Mesenchymal stem cell (in vitro differentiated cells and primary cell): ENCODE measurements around the gene S100A16.
A peak's percentile ranks its signal among the peaks of the same experiment; 100 is the strongest.
"Not testable (repeated sequence)": the region's sequence is repeated elsewhere in the genome, so short reads cannot be mapped to it uniquely, and the experiment has no call there.

Source experiments
- DNase-seq: peaks from one replicate; pipeline ENCODE4 v3.0.0-alpha.2; 2013
- H2AFZ ChIP-seq: one replicate; pipeline ENCODE4 v1.6.1; 2013; ENCODE audit warnings: low read depth, mild to moderate bottlenecking, control low read depth, inconsistent platforms, low read length, moderate library complexity
- H2AK5ac ChIP-seq: 2 replicates; pipeline ENCODE4 v1.6.1; 2013; ENCODE audit warnings: low read length, moderate library complexity, mild to moderate bottlenecking, inconsistent platforms; ENCODE audit not compliant: severe bottlenecking
- H2BK120ac ChIP-seq: one replicate; pipeline ENCODE4 v1.6.1; 2013; ENCODE audit warnings: low read depth, mild to moderate bottlenecking, inconsistent platforms, low read length, moderate library complexity
- H2BK12ac ChIP-seq, 2 experiments: one replicate each; pipeline ENCODE4 v1.6.1; 2013; ENCODE audit warnings: inconsistent platforms in 2 of 2, low read length in 2 of 2, mild to moderate bottlenecking in 2 of 2, moderate library complexity in 2 of 2, control low read depth in 1 of 2
- H2BK15ac ChIP-seq: one replicate; pipeline ENCODE4 v1.6.1; 2013; ENCODE audit warnings: mild to moderate bottlenecking, low read depth, inconsistent platforms; ENCODE audit not compliant: poor library complexity, severe bottlenecking
- H2BK5ac ChIP-seq: 2 replicates; pipeline ENCODE4 v1.6.1; 2013; ENCODE audit warnings: low read depth, mild to moderate bottlenecking, low read length, control low read depth, inconsistent platforms; ENCODE audit not compliant: poor library complexity, severe bottlenecking
- H3K14ac ChIP-seq, 2 experiments: one replicate each; pipeline ENCODE4 v1.6.1; 2013; ENCODE audit warnings: inconsistent platforms in 2 of 2, low read length in 2 of 2, control low read depth in 1 of 2, mild to moderate bottlenecking in 1 of 2, moderate library complexity in 1 of 2
- H3K18ac ChIP-seq, 2 experiments: one replicate each; pipeline ENCODE4 v1.6.1; 2013; ENCODE audit warnings: inconsistent platforms in 2 of 2, low read length in 2 of 2, control low read depth in 1 of 2, low read depth in 1 of 2, mild to moderate bottlenecking in 1 of 2
- H3K23ac ChIP-seq, 2 experiments: one replicate each; pipeline ENCODE4 v1.6.1; 2013; ENCODE audit warnings: inconsistent platforms in 2 of 2, low read length in 2 of 2, mild to moderate bottlenecking in 2 of 2, moderate library complexity in 2 of 2, control low read depth in 1 of 2
- H3K27ac ChIP-seq: 2 replicates; pipeline ENCODE4 v1.5.1; 2013; ENCODE audit warnings: mild to moderate bottlenecking, moderate library complexity, low read length, control low read depth, inconsistent platforms; ENCODE audit not compliant: poor library complexity, severe bottlenecking
- H3K27me3 ChIP-seq, 2 experiments: 2 replicates each; pipeline versions ENCODE4 v1.6.1 to v1.7.0; 2013; ENCODE audit warnings: low read length in 2 of 2, mild to moderate bottlenecking in 2 of 2, moderate library complexity in 2 of 2, control low read depth in 1 of 2, inconsistent platforms in 1 of 2; ENCODE audit not compliant: control insufficient read depth in 1 of 2, insufficient read depth in 1 of 2
- H3K36me3 ChIP-seq, 2 experiments: 2 replicates each; pipeline versions ENCODE4 v1.6.1 to v1.7.0; 2013; ENCODE audit warnings: low read length in 2 of 2, control low read depth in 1 of 2, inconsistent platforms in 1 of 2, low read depth in 1 of 2, mild to moderate bottlenecking in 1 of 2; ENCODE audit not compliant: insufficient read depth in 2 of 2, control insufficient read depth in 1 of 2
- H3K4ac ChIP-seq, 2 experiments: one replicate each; pipeline ENCODE4 v1.6.1; 2013; ENCODE audit warnings: inconsistent platforms in 2 of 2, low read length in 2 of 2, mild to moderate bottlenecking in 2 of 2, moderate library complexity in 2 of 2, control low read depth in 1 of 2, low read depth in 1 of 2
- H3K4me1 ChIP-seq: 2 replicates; pipeline ENCODE4 v1.6.1; 2013; ENCODE audit warnings: low read depth, low read length, control low read depth; ENCODE audit not compliant: control insufficient read depth, insufficient read depth
- H3K4me2 ChIP-seq: 2 replicates; pipeline ENCODE4 v1.6.1; 2013; ENCODE audit warnings: low read length, mild to moderate bottlenecking, inconsistent platforms; ENCODE audit not compliant: poor library complexity, severe bottlenecking
- H3K4me3 ChIP-seq, 2 experiments: 2 replicates each; pipeline versions ENCODE4 v1.5.1 to v1.7.0; 2013; ENCODE audit warnings: low read length in 2 of 2, mild to moderate bottlenecking in 2 of 2, control low read depth in 1 of 2, low read depth in 1 of 2; ENCODE audit not compliant: insufficient read depth in 1 of 2
- H3K79me1 ChIP-seq: replicated peaks from 2 replicates; pipeline ENCODE4 v1.6.1; 2013; ENCODE audit warnings: mild to moderate bottlenecking, control low read depth, low read length, inconsistent platforms; ENCODE audit not compliant: poor library complexity, severe bottlenecking
- H3K9ac ChIP-seq: 2 replicates; pipeline ENCODE4 v1.7.0; 2013; ENCODE audit warnings: mild to moderate bottlenecking, low read length, moderate library complexity
- H3K9me3 ChIP-seq: 2 replicates; pipeline ENCODE4 v1.7.0; 2013; ENCODE audit warnings: mild to moderate bottlenecking, low read length; ENCODE audit not compliant: control insufficient read depth
- H4K8ac ChIP-seq: one replicate; pipeline ENCODE4 v1.6.1; 2013; ENCODE audit warnings: inconsistent platforms, mild to moderate bottlenecking, low read length, moderate library complexity
- H4K91ac ChIP-seq: one replicate; pipeline ENCODE4 v1.6.1; 2013; ENCODE audit warnings: mild to moderate bottlenecking, low read length, inconsistent platforms
- WGBS: methylation state at CpG from one replicate; pipeline ENCODE4 v1.1.7; 2013; ENCODE audit warnings: mixed read lengths; 5-methylcytosine and 5-hydroxymethylcytosine counted together

The S100A16 gene

DNA sequence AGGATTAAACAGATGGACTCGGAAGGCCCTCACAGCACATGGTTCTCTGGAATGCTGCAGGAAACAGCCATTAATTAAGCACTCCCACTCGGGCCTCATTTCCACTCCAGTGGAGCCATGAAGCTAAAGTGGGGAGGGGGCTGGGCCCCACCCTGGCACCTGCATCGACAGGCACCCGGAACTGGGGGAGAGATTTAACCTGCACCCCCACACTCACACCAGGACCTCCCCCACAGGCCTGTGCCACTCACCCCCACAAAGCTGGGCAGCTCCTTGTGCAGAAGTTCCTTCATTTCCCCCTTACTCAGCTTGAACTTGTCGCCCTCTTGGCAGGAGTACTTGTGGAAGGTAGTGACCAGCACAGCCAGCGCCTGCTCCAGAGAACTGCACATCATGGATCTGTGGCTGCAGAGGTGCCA lies 49.4 kb downstream of the S100A16 start:
- H2BK5ac ChIP-seq: no peak overlapping the region
- no peak overlapping the region for H3K27ac ChIP-seq
- H2BK120ac ChIP-seq: no peak overlapping the region
- peaks cover 45% of the 10 kb centered on the region for H3K4me1 ChIP-seq
- no peak overlapping the region for H3K4me2 ChIP-seq
- H3K4ac ChIP-seq: peak overlapping the region in 1 of 2 experiments; percentile 74
- peak overlapping the region; percentile 37 for H4K91ac ChIP-seq
- H3K27me3 ChIP-seq: no peaks in the 10 kb centered on the region
- H2BK15ac ChIP-seq: no peak overlapping the region
- H2AFZ ChIP-seq: no peak overlapping the region
- no peak overlapping the region for H4K8ac ChIP-seq
- H3K23ac ChIP-seq: no peak overlapping the region
- peaks cover 11% of the 10 kb centered on the region for H3K79me1 ChIP-seq
- DNase-seq: no peak
- no peak overlapping the region for H3K4me3 ChIP-seq
- H2BK12ac ChIP-seq: peak overlapping the region; percentile 20 to 75
- H3K36me3 ChIP-seq: peaks cover 0 to 3% of the 10 kb centered on the region in 2 experiments
- peak overlapping the region in 1 of 2 experiments; percentile 71 for H3K18ac ChIP-seq
- WGBS: 74% methylated on average over 6 of the region's 6 CpGs
- peak overlapping the region; percentile 22 for H3K9ac ChIP-seq
- H3K9me3 ChIP-seq: no peaks in the 10 kb centered on the region
- peak overlapping the region; percentile 40 for H2AK5ac ChIP-seq
- no peak overlapping the region for H3K14ac ChIP-seq

DNA sequence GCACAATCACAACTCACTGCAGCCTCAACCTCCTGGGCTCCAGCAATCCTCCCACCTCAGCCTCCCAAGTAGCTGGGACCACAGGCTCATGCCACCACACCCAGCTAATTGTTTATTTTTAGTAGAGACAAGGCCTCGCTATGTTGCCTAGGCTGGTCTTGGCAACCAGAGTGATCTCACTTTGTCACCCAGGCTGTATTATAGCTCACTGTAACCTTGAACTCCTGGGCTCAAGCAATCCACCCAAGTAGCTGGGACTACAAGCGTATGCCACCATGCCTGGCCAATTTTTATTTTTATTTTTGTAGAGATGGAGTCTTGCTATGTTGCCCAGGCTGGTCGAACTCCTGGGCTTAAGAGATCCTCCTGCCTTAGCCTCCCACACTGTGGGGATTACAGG lies 50.9 kb downstream of the S100A16 start:
- not testable (repeated sequence) for H2BK12ac ChIP-seq, H2AFZ ChIP-seq, H4K8ac ChIP-seq, H2BK15ac ChIP-seq, DNase-seq, H3K4me2 ChIP-seq, H2AK5ac ChIP-seq, H2BK5ac ChIP-seq, H3K18ac ChIP-seq, H2BK120ac ChIP-seq, H3K27ac ChIP-seq, H3K27me3 ChIP-seq, H3K14ac ChIP-seq, H3K36me3 ChIP-seq, H3K9ac ChIP-seq, H4K91ac ChIP-seq, H3K4me3 ChIP-seq, H3K23ac ChIP-seq, H3K9me3 ChIP-seq, H3K4ac ChIP-seq
- peaks cover 11% of the 10 kb centered on the region for H3K79me1 ChIP-seq
- H3K4me1 ChIP-seq: peaks cover 32% of the 10 kb centered on the region
- 97% methylated on average over 3 of the region's 3 CpGs for WGBS

DNA sequence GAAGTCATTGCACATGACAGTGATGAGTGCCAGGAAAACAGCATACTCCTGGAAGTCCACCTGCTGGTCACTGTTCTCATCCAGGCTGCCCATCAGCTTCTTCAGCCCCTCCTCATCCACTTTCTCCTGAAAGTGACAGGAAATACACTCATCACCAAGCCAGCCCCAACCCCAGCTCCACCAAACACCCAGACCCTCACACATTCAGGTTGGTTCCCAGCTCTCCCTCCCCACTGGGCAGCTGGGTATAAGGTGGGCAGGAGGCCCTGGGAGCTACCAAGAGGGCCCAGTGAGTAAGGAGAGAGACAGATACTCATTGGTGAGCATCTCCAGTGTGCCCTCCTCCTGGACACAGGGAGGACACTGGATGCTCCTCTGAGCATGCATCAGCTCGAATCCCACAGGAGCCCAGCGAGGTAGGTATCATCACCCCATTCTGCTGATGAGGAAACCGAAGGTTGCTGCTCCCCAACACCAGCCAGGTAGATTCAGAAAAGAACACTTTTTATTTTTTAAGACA lies 51.4 kb downstream of the S100A16 start:
- H3K36me3 ChIP-seq: peaks cover 0 to 3% of the 10 kb centered on the region in 2 experiments
- H3K4me2 ChIP-seq: no peak overlapping the region
- H3K9me3 ChIP-seq: no peaks in the 10 kb centered on the region
- no peak overlapping the region for H3K27ac ChIP-seq
- H3K79me1 ChIP-seq: peaks cover 11% of the 10 kb centered on the region
- H3K14ac ChIP-seq: peak overlapping the region in 1 of 2 experiments; percentile 19
- no peak overlapping the region for H2BK120ac ChIP-seq
- H2BK5ac ChIP-seq: no peak overlapping the region
- no peak overlapping the region for H2AFZ ChIP-seq
- H3K27me3 ChIP-seq: no peaks in the 10 kb centered on the region
- no peak for DNase-seq
- no peak overlapping the region for H3K4ac ChIP-seq
- peak overlapping the region in 1 of 2 experiments; percentile 21 for H2BK12ac ChIP-seq
- H3K9ac ChIP-seq: no peak overlapping the region
- peak overlapping the region in 1 of 2 experiments; percentile 8 for H3K4me3 ChIP-seq
- peaks cover 28% of the 10 kb centered on the region for H3K4me1 ChIP-seq
- 98% methylated on average over 3 of the region's 3 CpGs for WGBS
- H3K23ac ChIP-seq: no peak overlapping the region
- H3K18ac ChIP-seq: peak overlapping the region in 1 of 2 experiments; percentile 48
- peak overlapping the region; percentile 14 for H2AK5ac ChIP-seq
- no peak overlapping the region for H2BK15ac ChIP-seq
- H4K91ac ChIP-seq: no peak overlapping the region
- peak overlapping the region; percentile 41 for H4K8ac ChIP-seq

DNA sequence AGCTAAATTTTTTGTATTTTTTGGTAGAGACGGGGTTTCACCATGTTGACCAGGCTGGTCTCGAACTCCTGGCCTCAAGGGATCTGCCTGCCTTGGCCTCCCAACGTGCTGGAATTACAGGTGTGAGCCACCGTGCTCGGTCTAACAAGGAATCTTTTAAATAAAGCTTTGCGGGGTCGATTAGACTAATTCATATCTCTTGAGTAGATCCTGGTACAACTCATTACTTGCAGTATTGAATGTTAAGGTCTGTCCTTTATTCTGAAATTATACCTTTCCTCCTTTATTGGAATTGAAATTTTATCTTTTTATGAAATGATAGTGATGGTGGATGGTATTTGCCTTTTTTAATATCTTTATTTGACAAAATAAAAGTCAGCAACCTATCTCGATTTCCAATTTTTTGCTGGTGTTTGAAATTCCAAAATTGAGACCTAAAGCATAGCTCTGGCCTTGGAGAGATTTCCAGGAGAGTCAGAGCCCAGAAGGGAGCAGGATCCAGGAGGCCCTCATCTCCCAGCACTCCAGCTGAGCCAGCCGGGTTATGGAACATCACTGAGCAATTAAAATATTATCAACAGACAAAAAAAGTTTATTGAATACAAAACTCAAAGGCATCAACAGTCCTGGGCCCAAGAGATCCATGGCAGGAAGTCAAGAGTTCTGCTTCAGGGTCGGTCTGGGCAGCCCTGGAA lies 52.0 kb downstream of the S100A16 start:
- Histone ChIP-seq H3K79me1 (peaks cover 11% of the 10 kb centered on the region), H4K8ac (no peak overlapping the region), H3K14ac (no peak overlapping the region), H2AFZ (no peak overlapping the region), H3K18ac (no peak overlapping the region), H3K27ac (no peak overlapping the region), H2BK15ac (no peak overlapping the region), H2BK5ac (no peak overlapping the region), H3K4me3 (no peak overlapping the region), H2BK120ac (no peak overlapping the region), H4K91ac (no peak overlapping the region), H3K9me3 (no peaks in the 10 kb centered on the region), H3K36me3 (peaks cover 0 to 3% of the 10 kb centered on the region in 2 experiments), H3K4me2 (no peak overlapping the region), H3K23ac (no peak overlapping the region), H3K4ac (no peak overlapping the region), H2AK5ac (peak overlapping the region; percentile 14), H3K4me1 (peaks cover 24% of the 10 kb centered on the region), H2BK12ac (no peak overlapping the region), H3K27me3 (no peaks in the 10 kb centered on the region), H3K9ac (no peak overlapping the region)
- no peak for DNase-seq
- 76% methylated on average over 8 of the region's 10 CpGs for WGBS
